Fibroblast of the aortic adventitia (primary cell): ENCODE data around the gene TUBB1. TPM values are rescaled to one million over a fixed set of nuclear protein-coding genes. Genes with fewer than 3 reads are reported as not detected.
A peak's percentile ranks its signal among the peaks of the same experiment; 100 is the strongest.

ENCODE experiments used
- DNase-seq: peaks from one replicate; pipeline ENCODE4 v3.0.0-alpha.2; 2010; ENCODE audit warnings: low read depth
- H3K4me3 ChIP-seq: 2 replicates; pipeline ENCODE4 v1.5.1; 2011; ENCODE audit warnings: low read depth, mild to moderate bottlenecking, control low read depth, low read length, moderate library complexity
- total RNA-seq: library from RNA; depleted of rRNA; stranded (reverse); fragments of >200 nt; gene quantifications from 2 replicates; pipeline ENCODE4 v1.2.3, GENCODE V29; 2012; ENCODE audit warnings: low replicate concordance
- TF ChIP-seq, protein P1 (sequence below): IDR thresholded peaks from 2 replicates; pipeline ENCODE4 v1.5.1; 2011; ENCODE audit warnings: mild to moderate bottlenecking, low read length, control low read depth, inconsistent platforms; ENCODE audit not compliant: insufficient read depth

Gene TUBB1
- total RNA-seq, 1 donor, result not detected

DNA sequence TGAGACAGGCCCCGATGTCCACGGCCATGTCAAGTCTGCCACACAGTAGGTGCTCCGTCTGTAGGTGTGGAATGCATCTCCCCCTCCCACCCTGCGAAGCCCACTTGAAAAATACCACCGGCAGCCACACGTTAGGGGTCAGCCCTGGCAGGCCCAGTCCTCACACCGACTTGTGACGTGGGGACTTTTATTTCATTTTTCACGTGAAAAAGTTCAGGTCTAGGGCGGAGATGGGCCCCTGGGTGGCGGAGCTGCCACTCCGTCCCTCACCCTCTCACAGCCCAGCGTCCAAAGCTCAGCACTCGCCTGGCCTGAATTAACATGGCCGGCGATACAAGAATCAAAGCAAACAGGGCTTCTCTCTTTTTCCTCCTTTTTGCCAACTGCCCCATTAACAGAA is 3.8 kb upstream of the TUBB1 start:
- TF ChIP-seq, protein P1, sequence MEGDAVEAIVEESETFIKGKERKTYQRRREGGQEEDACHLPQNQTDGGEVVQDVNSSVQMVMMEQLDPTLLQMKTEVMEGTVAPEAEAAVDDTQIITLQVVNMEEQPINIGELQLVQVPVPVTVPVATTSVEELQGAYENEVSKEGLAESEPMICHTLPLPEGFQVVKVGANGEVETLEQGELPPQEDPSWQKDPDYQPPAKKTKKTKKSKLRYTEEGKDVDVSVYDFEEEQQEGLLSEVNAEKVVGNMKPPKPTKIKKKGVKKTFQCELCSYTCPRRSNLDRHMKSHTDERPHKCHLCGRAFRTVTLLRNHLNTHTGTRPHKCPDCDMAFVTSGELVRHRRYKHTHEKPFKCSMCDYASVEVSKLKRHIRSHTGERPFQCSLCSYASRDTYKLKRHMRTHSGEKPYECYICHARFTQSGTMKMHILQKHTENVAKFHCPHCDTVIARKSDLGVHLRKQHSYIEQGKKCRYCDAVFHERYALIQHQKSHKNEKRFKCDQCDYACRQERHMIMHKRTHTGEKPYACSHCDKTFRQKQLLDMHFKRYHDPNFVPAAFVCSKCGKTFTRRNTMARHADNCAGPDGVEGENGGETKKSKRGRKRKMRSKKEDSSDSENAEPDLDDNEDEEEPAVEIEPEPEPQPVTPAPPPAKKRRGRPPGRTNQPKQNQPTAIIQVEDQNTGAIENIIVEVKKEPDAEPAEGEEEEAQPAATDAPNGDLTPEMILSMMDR, result no peak
- H3K4me3 ChIP-seq, result no peak overlapping the region
- no peak for DNase-seq

DNA sequence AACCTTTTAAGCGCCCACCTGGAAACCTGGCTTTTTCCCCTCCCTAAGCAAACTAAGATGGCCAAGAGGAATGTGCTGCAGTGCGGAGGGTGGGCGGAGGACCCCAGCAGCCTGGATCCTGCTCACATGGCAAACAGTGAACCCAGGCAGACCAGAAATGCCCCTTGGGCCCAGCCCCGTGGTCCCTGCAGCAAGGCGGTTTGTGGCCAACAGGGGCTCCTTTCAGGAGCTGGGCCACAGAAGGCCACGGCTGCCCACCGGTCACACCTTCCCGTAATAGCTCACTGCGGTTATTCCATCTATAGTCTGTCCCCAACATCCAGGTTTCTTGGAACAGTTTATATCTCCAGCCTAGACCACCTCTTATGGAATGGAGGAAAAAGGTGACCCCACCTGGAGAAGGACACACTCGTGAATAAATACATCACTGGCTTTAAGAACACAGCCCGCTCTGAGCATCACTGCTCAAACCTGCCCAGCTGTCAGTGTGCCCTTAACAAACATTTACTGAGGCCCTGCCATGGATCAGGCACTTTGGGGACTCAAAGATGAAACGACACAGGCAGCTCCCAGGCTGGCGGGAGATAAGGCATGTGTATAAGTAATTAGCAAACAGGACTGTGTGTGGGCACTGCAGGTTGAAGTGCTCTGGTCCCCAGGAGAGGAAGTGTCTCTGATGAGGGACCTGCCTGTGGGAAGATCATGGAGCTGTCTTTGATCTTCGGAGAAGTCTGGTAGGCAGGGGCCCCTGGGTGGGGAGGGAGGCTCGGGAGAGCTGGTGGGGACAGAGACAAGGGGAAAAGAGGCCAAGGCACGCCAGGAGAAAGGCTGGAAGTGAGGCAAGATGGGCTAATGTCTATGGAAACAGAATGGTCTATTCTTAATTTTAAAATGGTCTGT is 3.2 kb upstream of the TUBB1 start:
- TF ChIP-seq, protein P1, result no peak
- no peak for DNase-seq
- no peak overlapping the region for H3K4me3 ChIP-seq

DNA sequence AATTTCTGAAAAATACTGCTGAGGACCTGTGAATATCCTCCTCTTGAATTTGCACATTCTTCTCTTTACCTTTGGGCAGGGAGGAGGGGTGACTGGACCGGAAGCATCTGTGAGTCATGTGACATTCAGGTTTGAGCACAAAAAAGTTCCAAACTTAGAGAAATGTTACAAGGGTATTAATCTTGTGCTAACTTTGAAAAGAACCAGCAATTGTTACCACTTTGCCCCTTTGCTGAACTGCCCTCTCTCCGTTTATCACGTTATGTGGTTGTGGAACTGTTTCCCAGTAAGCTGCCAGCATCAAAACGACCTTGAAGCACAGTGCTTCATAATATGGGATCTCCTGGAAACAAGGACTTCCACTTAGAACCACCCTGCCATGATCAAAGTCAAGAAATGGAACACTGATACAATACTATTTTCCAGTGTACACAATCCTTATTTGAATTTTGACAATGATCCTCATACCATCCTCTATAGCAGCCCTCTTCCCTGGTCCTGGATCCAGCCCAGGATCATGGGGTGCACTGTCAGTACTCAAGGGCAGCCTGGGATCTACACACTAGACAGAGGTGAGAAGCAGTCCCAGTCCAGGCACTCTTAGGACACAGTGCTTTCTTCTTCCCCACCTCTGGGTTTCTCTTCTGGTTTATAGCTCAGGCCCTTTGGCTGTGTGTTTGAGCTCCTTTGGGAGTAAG is 2.3 kb upstream of the TUBB1 start:
- no peak for DNase-seq
- no peak overlapping the region for H3K4me3 ChIP-seq
- TF ChIP-seq, protein P1, result no peak

DNA sequence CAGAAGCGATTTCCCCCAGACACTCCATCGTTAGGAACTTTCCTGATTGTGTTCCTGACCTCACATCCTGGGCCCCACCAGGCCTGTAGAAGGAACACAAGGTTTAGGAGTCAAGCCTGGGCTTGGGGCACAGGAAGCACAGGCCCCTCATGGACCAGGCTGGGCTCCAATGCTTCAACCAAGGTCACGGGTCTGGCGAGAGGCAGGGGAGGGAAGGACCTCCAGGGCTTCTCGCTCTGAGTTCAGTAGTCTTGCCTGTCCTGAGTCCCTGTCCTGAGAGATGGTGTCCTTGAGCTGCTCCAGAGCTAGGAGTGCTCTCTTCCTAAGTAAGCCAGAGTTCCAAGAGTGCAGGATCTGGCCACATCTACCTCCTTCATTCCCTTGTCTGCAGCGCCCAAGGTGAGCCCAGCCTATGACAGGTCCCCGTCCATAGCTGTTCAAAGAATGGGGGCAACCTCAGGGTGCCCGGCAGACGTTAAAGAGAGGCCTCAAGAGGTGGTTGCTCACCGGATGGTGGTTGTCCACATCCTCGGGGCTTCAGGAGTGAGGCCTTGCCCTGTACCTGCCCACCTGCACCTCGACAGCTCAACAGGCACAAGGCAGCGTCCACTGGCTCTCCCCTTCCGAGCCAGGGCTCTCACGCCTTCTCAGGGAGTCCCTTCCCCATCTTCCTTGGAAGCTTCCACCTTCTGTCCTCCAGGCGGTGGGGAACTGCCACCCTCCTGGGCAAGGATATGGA is 1.6 kb upstream of the TUBB1 start:
- TF ChIP-seq, protein P1, result no peak
- no peak for DNase-seq
- H3K4me3 ChIP-seq, result no peak overlapping the region

DNA sequence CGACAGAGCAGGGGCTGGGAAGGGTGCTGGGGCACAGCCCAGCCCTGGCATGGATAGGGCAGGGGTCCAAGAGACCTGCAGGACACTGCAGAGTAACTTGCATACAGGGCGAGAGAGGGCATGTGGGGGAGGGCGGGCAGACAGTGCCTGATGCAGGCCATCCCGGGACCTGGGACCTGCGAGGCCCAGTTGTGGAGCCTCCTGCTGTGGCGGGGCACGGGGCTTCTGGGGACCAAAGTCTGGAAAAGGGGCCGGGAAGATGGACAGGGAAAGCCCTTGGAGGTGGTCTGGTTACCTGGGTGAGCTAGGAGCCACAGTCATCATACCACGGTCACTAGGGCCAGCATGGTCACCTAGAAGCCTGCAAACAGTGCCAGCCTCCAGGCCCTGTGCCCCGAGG is 412 bp upstream of the TUBB1 start:
- TF ChIP-seq, protein P1, result no peak
- no peak for DNase-seq
- H3K4me3 ChIP-seq, result no peak overlapping the region

DNA sequence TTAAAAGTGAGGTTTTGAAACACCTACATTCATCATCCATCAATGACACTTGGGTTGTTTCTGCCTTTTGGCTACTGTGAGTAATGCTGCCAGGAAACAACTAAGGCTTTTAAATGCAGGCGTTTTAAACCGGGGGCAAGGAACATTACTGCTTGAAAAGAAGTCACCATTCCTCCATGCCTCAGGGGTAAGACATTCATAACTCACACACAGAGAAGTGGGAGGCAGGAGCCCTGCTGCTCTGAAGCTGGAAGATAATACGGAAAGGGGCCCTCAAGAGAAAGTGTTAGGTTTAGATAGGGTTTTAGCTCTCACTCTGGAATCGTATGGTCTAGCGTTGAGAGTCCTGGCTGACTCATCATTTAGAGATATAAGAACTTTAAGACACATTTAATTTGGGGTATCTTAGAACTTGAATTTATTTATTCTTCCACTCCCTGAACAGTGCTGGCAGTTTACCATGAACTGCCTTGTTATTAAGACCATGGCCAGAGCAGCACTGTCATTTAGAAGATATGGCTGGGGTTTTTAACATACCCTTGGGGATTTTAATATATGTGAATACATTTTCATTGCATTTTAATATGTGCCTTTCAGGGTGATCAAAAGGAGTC is 1.8 kb downstream of the TUBB1 start:
- no peak overlapping the region for H3K4me3 ChIP-seq
- peak; percentile 34 for DNase-seq
- TF ChIP-seq, protein P1, result no peak
